Hematopoietic multipotent progenitor cell treated with erythropoietin and hydrocortisone succinate and interleukin-3 and kit ligand, for 17 days (in vitro differentiated cells): ENCODE results near the gene SPTLC2.
"Not testable (repeated sequence)": the region's sequence is repeated elsewhere in the genome, so short reads cannot be mapped to it uniquely, and the experiment has no call there.

Source experiments
- DNase-seq: peaks from one replicate; pipeline ENCODE4 v3.0.0-alpha.2; 2015; ENCODE audit warnings: low spot score

The SPTLC2 gene

DNA sequence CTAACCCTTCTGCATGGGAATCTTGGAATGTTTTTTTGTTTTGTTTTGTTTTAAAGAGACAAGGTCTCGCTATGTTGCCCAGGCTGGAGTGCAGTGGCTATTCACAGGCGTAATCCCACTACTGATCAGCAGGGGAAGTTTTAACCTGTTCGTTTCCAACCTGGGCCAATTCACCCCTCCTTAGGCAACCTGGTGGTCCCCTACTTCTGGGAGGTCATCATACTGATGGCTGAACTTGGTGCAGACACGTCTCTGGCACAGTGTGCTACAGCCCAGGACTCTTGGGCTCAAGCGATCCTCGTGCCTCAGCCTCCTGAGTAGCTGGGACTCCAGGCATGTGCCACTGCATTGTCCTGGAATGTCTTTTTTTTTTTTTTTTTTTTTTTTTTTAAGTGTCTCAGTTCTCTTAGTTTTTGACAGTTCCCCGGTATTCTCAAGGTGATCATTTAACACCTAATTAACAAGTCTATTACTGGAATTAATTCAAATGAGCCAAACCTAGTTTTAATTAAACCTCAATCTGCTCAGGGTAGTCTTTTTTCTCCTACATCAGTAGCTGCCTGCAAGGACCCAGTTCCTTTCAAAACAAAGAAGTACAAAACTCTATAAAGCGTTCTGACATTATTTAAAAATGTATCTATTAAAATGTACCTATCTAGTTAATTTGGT is 68.8 kb downstream of the SPTLC2 start:
- no peak for DNase-seq

DNA sequence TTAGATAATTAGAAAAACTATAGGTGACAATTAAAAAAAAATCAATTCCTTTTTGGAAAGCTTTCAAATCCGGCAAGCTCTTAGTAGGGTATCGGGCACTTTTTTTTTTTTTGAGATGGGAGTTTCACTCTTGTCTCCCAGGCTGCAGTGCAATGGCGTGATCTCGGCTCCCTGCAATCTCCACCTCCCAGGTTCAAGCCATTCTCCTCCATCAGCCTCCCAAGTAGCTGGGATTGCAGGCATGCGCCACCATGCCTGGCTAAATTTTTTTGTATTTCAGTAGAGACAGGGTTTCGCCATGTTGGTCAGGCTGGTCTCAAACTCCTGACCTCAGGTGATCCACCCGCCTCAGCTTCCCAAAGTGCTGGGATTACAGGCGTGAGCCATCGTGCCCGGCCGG is 71.3 kb downstream of the SPTLC2 start:
- not testable (repeated sequence) for DNase-seq

DNA sequence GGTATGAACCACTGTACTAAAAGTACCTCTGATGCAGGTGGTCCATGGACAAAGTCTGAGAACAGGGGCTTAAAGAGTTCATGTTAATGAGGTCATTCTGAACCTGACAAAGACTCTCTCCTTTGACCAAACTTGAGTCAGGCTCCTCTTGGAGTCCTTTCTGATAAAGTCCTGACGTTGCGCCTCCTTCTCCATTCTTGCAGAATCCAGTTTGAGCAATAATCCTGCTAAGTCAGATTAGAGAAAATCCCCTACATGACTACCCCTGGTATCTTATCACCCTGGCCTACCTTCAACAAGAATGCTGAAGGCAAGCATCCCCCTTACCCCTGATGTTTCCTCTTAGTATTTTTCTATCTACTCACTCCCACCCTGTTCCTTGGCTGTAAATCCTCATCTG is 71.9 kb downstream of the SPTLC2 start:
- DNase-seq: no peak

DNA sequence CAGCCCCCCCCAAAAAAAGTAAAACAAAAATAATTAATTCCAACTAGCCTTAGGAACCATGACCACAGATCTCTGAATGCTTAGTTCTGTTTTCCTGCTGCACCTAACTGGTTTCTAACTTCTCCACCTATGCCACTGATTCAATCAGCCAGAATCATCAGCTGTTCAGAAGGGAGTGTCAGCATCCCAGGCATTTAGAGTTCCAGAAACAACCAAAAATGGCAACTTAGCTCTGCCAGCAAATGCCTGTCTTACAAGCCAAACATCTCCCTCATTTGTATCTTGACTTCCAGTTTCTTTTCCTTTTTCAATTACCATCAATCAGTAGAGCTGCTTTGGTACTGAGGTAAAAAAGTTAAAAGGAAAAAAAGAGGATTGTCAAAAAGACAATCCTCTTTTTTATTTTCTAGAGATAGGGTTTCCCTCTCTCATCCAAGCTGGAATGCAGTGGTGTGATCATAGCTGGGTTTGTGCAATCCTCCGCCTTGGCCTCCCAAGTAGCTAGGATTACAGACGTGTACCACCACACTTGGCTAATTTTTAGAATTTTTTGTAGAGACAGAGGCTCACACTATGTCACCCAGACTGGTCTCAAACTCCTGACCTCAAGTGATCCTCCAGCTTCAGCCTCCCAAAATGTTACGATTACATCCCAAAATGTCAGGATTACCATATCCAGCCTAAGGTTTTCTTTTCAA is 72.7 kb downstream of the SPTLC2 start:
- no peak for DNase-seq

DNA sequence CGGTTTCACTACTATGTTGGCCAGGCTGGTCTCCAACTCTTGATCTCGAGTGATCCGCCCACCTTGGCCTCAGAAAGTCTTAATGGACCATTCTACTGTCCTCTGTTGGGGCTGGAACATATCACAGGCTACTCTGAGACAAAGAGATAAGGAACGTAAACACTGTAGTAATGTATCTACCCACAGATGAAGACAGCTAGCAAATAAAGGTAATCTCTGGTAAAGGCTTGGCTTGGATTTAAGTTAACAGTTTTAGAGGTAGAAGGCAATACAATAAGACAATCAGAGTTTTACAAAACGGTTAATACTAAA is 73.2 kb downstream of the SPTLC2 start:
- no peak for DNase-seq

DNA sequence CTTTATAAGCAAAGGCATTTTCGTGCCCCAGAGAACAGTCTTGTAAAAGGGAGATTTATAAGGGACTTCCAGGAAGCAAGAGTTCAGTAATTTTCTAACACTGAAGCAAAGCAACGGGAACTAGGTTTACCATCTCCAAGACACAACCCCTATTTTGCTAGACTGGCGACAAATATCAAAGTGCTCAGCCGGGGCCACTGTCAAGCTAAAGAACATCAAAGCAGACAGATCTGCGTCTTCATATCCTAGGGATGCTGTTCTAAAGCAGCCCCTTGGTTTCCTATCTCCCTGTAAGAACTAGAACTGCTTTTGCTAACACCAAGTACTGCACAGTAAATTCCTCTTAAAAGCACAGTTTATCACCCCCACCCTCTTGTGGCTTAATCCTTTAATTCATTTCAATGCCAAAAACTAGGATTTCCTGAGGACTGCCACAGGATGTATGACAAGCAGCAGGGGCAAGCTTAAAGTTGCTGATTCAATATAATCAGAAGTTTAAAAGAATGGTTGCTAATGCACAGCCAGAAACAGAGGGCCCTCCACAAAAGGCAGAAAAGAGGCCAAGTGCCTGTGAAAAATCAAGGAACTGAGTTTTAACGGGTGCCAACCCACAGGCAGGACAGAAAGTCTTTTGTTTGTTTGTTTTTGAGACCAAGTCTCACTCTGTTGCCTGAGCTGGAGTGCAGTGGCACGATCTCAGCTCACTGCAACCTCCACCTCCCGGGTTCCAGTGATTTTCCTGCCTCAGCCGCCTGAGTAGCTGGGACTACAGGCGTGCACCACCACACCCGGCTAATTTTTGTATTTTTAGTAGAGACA is 73.8 kb downstream of the SPTLC2 start:
- no peak for DNase-seq

DNA sequence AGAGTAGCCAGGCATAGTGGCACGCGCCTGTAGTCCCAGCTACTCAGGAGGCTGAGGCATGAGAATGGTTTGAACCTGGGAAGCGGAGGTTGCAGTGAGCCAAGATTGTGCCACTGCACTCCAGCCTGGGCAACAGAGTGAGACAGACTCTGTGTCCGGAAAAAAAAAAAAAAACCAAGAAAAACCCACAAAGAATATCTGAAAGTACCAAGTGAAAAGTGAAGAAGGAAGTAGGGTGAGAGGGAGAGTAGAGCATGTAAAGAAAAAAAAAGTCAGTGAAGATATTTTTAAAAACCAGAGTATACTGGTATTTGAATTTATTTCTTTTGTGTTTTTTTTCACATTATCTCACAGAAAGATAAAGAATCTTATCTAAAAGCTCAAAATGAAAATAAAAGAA is 74.5 kb downstream of the SPTLC2 start:
- DNase-seq: no peak

DNA sequence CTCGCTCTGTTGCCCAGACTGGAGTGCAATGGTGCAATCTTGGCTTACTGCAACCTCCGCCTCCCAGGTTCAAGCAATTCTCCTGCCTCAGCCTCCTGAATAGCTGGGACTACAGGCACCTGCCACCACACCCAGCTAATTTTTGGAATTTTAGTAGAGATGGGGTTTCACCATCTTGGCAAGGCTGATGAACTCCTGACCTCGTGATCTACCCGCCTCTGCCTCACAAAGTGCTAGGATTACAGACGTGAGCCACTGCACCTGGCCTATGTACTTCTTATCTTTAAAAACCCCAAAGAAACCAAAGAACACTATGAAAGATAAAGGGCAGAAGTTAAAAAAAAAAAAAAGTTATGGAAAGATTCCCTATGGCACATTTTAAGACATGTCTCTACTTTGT is 79.5 kb downstream of the SPTLC2 start:
- not testable (repeated sequence) for DNase-seq

DNA sequence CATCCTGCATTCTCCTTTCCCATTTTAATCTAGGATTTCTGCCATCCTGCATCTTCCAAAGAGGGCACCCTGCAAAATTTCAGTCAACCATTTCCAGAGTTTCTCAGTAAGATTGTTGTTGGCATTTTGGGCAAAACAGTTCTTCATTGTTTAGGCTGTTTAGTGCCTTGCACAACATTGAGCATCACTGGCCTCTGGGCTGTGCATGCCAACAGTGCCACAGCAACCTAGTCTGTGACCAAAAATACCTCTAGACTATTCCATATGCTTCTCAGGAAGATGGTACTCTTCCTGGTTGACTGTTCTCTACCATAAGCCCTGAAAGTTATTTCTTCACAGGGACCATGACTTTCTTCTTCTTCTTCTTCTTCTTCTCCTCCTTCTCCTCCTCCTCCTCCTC is 85.4 kb downstream of the SPTLC2 start:
- DNase-seq: no peak

DNA sequence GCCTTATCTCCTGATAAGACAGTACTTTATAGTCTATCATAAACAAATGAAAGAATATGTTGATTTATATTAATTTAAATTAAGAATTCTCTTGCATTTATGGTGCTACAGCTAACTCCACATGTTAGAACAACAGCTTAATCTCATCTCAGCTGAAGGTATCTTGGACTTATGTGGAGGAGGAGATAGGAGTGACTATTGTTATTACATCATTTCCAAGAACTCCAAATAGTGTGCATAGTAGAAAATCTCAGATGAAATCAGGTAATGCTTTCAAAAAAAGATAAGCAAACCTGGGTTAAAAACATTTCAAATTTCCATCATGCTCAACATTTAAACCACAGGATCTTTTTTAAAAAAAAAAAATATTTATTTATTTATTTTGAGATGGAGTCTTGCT is 86.5 kb downstream of the SPTLC2 start:
- no peak for DNase-seq

DNA sequence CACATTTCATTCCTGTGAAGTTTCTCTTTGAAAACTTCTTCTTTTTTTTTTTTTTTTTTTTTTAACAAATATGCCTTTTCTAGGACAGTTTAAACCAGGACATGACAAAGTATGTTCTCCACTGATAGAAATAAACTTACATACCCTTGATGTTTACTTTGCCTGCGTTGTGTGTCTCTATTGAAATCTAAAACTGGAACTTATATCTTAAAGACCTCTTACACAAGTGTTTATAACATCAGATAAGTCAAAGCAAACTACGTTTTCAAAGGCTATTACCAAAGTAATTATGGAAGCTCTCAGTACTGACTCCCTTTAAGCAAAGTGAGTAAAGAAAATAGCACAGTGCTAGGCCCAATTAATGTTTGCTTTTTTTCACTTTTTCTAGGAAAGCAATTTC is 87.2 kb downstream of the SPTLC2 start:
- no peak for DNase-seq

DNA sequence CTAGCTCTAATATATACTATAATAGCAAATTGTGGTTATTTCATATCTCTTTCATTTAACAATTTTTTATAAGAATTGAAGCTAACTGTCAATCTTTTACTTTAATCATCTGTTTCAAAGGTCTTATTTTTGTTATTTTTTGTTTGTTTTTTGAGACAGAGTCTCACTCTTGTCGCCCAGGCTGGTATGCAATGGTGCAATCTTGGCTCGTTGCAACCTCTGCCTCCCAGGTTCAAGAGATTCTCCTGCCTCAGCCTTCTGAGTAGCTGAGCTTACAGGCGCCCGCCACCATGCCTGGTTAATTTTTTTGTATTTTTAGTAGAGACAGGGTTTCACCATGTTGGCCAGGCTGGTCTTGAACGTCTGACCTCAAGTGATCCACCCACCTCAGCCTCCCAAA is 87.7 kb downstream of the SPTLC2 start:
- not testable (repeated sequence) for DNase-seq

DNA sequence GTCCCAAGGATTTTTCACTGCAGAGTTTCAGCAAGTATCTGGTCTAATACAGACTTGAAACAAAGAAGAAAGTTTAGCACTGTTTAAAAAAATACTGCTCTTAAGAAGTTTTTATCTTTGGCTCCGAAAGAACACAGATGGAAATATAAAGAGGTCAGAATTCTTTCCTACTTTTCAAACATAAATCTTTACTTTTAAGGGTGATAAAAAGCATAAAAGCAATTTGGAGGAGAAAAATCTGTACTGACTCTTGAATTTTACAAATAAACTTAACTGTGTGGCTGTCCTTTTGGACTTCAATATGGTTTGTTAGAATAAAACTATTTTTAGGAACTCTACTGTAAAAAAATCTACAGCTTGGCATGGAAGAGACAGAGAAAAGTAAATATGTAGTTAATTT is 90.2 kb downstream of the SPTLC2 start:
- DNase-seq: no peak

DNA sequence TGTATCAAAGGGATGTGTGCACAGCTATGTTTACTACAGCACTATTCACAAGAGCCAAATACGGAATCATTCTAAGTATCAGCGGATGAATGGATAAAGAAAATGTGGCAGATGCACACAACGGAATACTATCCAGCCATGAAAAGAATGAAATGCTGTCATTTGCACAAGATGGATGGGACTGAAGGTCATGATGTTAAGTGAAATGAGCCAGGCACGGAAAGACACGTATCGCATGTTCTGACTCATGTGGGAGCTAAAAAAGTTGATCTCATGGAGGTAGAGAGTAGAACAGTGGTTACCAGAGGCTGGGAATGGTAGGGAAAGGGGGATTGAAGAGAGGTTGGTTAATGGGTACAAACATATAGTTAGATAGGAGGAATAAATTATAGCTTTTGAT is 91.9 kb downstream of the SPTLC2 start:
- no peak for DNase-seq

DNA sequence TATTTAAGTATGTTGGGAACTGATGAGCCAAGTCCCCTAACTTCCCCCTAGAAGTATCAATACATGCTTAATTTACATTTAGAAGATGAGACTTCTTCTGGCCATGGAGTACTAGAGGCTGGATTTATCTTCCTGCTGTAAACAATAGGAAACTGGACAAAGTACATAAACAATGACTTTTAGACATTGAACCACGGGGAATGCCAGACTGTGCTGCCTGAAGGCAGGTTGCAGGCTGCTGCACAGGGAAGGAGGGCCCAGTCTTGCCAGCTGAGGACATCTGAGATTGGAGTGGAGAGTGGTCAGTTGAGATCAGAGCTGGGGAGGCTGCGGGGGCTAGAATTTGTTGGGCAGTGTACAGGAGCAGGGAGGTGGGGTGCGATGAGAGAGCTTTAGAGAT is 93.3 kb downstream of the SPTLC2 start:
- DNase-seq: no peak

DNA sequence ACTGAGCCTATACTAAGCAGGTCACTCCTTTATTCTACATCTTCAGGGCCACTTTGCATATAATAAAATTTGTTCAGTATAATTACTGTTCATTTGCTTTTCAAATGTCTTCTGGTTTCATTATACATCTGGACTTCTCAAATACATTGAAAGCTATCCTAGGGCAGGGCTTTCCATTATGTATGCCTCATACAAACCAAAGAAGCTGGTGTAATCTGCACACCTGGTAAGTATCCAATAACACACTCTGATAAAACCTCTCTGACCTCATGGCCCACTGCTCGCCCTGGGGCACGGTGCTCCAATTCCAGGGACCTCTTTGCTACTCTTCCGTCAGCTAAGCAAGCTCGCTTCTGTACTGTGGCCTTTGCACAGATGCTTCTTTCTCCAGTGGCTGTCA is 95.9 kb downstream of the SPTLC2 start:
- DNase-seq: no peak

DNA sequence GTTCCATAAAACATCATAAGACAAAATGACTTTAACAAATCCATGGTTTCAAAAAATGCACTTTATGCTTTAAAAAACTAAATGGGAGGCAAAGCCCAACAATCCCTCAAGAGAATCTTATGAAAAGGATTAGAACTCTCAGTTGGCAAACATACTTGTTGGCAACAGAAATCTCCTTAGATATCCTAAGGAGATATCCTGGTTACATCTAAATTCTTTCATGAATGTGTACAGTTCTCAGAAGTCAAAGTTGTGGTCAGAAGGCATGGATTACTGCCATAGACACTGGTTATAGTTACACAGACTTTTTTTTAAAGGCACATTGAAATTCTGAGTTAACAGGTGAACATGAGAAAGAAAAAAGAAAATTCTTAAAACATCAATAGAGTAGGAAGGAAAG is 100.3 kb downstream of the SPTLC2 start:
- DNase-seq: no peak

DNA sequence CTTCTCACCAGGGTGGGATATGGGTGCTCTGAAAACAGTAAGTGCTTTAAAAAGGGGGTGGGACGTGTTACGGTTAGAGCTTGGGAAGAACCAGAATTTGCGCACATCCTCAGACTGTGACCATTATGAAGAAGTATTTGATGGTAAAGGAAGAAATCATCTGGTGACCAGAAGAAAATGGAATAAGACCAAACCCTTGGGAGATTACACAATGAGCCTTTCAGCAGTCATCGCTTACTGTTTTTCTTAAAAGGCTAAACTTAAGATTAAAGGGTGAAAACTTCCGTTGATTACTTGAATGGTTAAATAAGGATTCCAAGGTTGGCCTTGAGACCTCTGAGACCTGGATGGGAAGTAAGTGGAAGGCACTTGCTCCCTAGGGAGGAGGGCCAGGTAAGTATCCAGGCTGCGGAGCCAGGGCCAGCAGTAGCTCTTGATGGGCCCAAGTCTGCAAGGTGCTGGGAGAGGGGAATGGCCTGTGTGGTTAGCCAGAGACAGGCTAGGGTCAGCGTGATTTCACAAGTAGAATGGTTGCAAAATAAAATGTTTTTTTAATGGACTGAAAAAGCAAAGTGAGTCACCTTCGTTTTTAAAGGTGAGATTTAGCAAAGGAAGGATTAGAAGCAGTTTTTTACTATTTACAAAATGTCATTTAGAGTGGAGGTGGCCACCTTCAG is 104.8 kb downstream of the SPTLC2 start:
- no peak for DNase-seq

DNA sequence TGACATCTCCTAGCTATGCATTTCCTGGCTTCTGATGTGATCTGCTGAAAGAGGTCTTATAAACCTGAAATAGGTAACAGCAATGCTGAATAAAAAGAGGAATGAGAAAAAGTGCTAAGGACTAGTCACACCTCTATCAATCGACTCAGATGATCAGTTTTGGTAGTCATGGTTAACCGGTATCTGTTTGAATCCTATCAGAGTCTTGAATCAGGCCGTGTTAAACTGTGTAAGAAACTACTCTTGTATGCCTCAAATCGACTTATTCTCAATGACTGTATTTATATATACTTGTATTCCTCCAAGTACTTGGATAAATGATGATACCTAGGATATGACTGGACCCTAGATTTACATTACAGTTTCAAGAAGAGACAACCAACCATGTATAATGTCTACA is 107.1 kb downstream of the SPTLC2 start:
- DNase-seq: no peak

DNA sequence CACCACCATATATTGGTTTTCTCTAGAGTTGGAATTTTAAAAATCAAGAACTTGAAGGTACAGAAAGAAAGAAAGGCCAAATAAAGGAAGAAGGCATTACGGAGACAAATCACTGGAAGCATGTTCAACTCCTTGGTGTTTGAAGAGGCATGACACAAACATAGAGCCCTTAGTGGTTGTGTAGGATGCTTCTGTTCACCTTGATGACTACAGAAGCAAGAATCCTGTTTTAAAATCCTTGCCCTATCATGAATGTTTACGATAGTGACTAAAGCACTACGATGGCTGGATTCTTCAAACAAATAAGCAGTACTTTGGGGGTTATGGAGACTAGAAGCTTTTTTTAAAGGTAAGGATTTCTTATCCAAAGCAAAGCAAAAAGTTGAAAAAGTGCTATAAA is 107.6 kb downstream of the SPTLC2 start:
- no peak for DNase-seq

DNA sequence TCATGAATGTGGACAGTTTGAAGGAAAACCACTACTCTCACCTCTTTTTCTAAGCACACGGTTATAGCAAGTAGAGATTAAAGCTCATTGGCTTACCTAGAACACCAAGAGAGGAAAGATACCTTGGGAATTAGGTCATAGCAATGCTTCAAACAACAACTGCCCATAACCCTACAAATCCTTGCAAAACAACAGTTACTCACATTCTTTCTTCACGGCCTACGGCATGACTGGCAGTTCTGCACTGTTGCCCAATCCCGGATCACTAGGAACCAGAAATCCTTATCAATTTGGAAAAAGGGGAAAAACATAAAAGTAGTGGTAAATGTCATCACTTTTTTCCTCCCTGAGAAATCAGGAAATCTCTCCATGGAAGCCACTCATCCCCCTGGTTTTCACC is 108.2 kb downstream of the SPTLC2 start:
- no peak for DNase-seq

DNA sequence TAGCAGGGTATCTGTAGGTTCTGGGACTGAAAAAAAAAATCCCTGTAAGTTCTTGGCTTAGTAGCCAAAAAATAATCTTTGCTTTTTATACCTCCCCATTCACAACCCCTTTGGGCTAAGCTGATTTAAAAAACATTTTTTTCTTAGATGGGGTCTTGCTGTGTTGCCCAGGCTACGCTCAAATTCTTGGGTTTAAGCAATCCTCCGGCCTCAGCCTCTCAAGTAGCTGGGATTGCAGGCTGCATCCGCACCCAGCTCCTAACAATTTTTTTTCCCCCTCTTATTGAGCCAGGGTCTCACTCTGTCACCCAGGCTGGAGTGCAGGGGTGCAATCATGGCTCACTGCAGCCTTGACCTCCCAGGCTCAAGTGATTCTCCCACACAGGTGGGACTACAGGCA is 108.7 kb downstream of the SPTLC2 start:
- no peak for DNase-seq

DNA sequence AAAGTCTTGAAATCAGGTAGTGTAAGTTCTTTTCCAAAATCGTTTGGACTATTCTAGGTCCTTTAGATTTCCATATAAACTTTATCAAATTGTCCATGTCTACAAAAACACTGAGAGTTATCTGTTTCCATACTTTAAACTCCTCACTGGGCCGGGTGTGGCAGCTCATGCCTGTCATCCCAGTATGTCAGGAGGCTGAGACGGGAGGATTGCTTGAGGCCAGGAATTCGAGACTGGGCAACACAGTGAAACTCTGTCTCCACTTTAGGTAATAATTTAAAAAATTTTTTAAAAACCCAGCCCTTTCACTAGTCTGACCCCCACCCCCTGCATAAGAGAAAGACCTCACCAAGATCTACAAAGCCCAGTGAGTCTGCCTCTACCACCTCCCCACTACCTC is 111.4 kb downstream of the SPTLC2 start:
- no peak for DNase-seq
